ENCODE measurements around the gene EFHB. TPM values are rescaled to one million over a fixed set of nuclear protein-coding genes. Genes with fewer than 3 reads are reported as not detected.
A peak's percentile ranks its signal among the peaks of the same experiment; 100 is the strongest.

EFHB gene
- total and polyA plus RNA-seq, 2 of the 13 experiments (the other 11 are each of a cell fraction or from before 2014, with no cell fraction given) = 0.15 to 0.42 TPM

DNA sequence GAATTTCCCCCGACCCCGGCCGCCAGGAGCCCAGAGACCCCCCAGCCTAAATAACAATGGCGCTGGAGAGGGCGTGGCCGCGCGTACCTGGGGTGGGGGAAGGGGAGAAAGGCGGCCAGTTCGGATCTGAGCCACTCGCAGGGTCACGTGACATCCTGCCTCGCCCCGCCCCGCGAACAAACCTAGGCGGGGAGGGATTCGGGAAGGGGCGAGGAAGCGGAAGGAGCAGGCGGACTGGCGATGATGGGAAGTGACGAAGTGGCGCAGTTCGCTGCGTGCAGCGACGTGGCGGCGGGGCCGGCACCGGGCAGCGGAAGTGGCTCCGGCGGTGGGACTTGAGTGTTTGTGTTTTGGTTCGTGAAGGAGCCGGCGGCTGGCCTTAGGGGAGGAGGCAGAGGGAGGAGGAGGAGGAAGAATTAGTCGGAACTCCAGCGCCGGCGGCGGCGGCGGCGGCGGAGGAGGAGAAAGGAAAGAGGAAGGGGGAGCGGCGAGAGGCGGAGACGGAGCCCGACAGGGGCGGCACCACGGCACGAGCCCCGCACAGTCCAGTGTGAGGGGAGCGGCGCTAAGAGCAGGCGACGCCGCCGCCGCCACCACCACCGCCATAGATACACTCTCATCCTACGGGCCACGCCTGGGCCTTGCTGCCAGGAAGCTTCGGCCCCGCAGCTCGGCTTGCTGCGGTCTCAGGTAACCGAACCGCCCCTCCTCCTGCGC lies 13.0 kb upstream of the EFHB start, which contains the start of gene RAB5A (continued):
- TF ChIP-seq EED (CRISPR knock-in tag; IDR thresholded peaks at IDR 0.05) (no peak), ZNF337 (CRISPR knock-in tag; IDR thresholded peaks at IDR 0.05; ENCODE audit: borderline replicate concordance, low read depth) (no peak), MLLT10 (CRISPR knock-in tag; IDR thresholded peaks at IDR 0.05) (no peak), CCDC6 (CRISPR knock-in tag; IDR thresholded peaks at IDR 0.05) (no peak), THAP11 (CRISPR knock-in tag; IDR thresholded peaks at IDR 0.05) (peak; percentile 90), ZNF543 (CRISPR knock-in tag; IDR thresholded peaks at IDR 0.05) (no peak), ZNF501 (CRISPR knock-in tag; IDR thresholded peaks at IDR 0.05) (peak; percentile 80), ZNF382 (CRISPR knock-in tag; IDR thresholded peaks at IDR 0.05; ENCODE audit: borderline replicate concordance) (no peak), ZNF512 (CRISPR knock-in tag; IDR thresholded peaks at IDR 0.05) (no peak), ZBED4 (CRISPR knock-in tag; IDR thresholded peaks at IDR 0.05; ENCODE audit: borderline replicate concordance) (no peak), TSC22D2 (CRISPR knock-in tag; IDR thresholded peaks at IDR 0.05; ENCODE audit: borderline replicate concordance) (no peak), ZNF296 (CRISPR knock-in tag; conservative IDR thresholded peaks at IDR 0.05) (no peak), EZH2 (conservative IDR thresholded peaks at IDR 0.05; ENCODE audit: low read depth, low read length) (no peak), ZNF777 (CRISPR knock-in tag; IDR thresholded peaks at IDR 0.05) (no peak; the same call in 1 of the 2 replicates), HNRNPK (IDR thresholded peaks at IDR 0.05; ENCODE audit: low read depth, low read length, poor library complexity, severe bottlenecking) (peak; percentile 79), SAFB2 (CRISPR knock-in tag; IDR thresholded peaks at IDR 0.05; ENCODE audit: borderline replicate concordance, low read depth) (0 out of 2 replicates have a peak, but pooled peaks have one; percentile 33), ETV6 (CRISPR knock-in tag; conservative IDR thresholded peaks at IDR 0.05) (0 out of 2 replicates have a peak, but pooled peaks have one; percentile 34), ZSCAN30 (CRISPR knock-in tag; IDR thresholded peaks at IDR 0.05) (no peak), IKZF1 (IDR thresholded peaks at IDR 0.05) (no peak), ZSCAN31 (CRISPR knock-in tag; IDR thresholded peaks at IDR 0.05; ENCODE audit: low read depth) (no peak), ZNF431 (CRISPR knock-in tag; IDR thresholded peaks at IDR 0.05; ENCODE audit: borderline replicate concordance, low read depth) (no peak), SMAD1 (CRISPR knock-in tag; IDR thresholded peaks at IDR 0.05; ENCODE audit: borderline replicate concordance, low read depth) (no peak), ZNF232 (CRISPR knock-in tag; IDR thresholded peaks at IDR 0.05; ENCODE audit: borderline replicate concordance) (no peak), KAT2B (IDR thresholded peaks at IDR 0.05; ENCODE audit: borderline replicate concordance, low read depth, low read length) (no peak), YEATS2 (CRISPR knock-in tag; IDR thresholded peaks at IDR 0.05; ENCODE audit: borderline replicate concordance) (peak; percentile 94)
- TF ChIP-seq, protein P1, sequence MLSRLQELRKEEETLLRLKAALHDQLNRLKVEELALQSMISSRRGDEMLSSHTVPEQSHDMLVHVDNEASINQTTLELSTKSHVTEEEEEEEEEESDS (CRISPR knock-in tag; IDR thresholded peaks at IDR 0.05; ENCODE audit: borderline replicate concordance) = no peak

All from HepG2 (cell line).